HFFc6 (cell line): ENCODE measurements around the gene IFT25. TPM values are rescaled to one million over a fixed set of nuclear protein-coding genes. Genes with fewer than 3 reads are reported as not detected.

Experiments
- DNase-seq: peaks from one replicate; pipeline ENCODE4 v3.0.0-alpha.2; 2018
- H3K27ac Mint-ChIP-seq: 2 replicates; pipeline ENCODE4 v1.8.0; 2020; ENCODE audit warnings: mild to moderate bottlenecking, mixed read lengths
- H3K27me3 Mint-ChIP-seq: 2 replicates; pipeline ENCODE4 v1.8.0; 2021; ENCODE audit warnings: mild to moderate bottlenecking, moderate library complexity, mixed read lengths; ENCODE audit not compliant: insufficient read depth
- H3K36me3 Mint-ChIP-seq: 2 replicates; pipeline ENCODE4 v1.8.0; 2021; ENCODE audit warnings: low read depth, mixed read lengths
- H3K4me1 Mint-ChIP-seq: 2 replicates; pipeline ENCODE4 v1.8.0; 2020; ENCODE audit warnings: low read depth, mixed read lengths
- H3K4me3 Mint-ChIP-seq: 2 replicates; pipeline ENCODE4 v1.8.0; 2020; ENCODE audit warnings: mild to moderate bottlenecking, moderate library complexity, mixed read lengths
- H3K9me3 Mint-ChIP-seq: 2 replicates; pipeline ENCODE4 v1.8.0; 2020; ENCODE audit warnings: mild to moderate bottlenecking, mixed read lengths
- total RNA-seq, 6 experiments: library from RNA; stranded (reverse); fragmentation: NEBNext Ultra II Directional; extraction: Animal tissue kit (Norgen Biotek cat#: 25700); gene quantifications; 2 replicates in 1 of 6; 3 replicates in 5 of 6; pipeline ENCODE4 v1.2.3, GENCODE V29; 2021
- TF ChIP-seq, protein P1 (sequence below): fragments of 200-600 bp; sonication (generic); IDR thresholded peaks from 2 replicates; pipeline ENCODE4 v1.5.0; 2021; ENCODE audit warnings: antibody characterized with exemption, mild to moderate bottlenecking

Gene IFT25
- total RNA-seq, 6 experiments from 2014 or later, result 20.9 to 36.9 (median 35.1) TPM

GRCh38 chr1:53964109-53964508 is 18.6 kb upstream of the IFT25 start:
- no peak for DNase-seq
- peaks cover 29% of the 10 kb centered on the region for H3K36me3 Mint-ChIP-seq
- no peaks in the 10 kb centered on the region for H3K27me3 Mint-ChIP-seq
- H3K9me3 Mint-ChIP-seq, result no peaks in the 10 kb centered on the region
- no peak overlapping the region for H3K4me3 Mint-ChIP-seq
- TF ChIP-seq, protein P1, sequence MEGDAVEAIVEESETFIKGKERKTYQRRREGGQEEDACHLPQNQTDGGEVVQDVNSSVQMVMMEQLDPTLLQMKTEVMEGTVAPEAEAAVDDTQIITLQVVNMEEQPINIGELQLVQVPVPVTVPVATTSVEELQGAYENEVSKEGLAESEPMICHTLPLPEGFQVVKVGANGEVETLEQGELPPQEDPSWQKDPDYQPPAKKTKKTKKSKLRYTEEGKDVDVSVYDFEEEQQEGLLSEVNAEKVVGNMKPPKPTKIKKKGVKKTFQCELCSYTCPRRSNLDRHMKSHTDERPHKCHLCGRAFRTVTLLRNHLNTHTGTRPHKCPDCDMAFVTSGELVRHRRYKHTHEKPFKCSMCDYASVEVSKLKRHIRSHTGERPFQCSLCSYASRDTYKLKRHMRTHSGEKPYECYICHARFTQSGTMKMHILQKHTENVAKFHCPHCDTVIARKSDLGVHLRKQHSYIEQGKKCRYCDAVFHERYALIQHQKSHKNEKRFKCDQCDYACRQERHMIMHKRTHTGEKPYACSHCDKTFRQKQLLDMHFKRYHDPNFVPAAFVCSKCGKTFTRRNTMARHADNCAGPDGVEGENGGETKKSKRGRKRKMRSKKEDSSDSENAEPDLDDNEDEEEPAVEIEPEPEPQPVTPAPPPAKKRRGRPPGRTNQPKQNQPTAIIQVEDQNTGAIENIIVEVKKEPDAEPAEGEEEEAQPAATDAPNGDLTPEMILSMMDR, result no peak
- H3K4me1 Mint-ChIP-seq, result peaks cover 26% of the 10 kb centered on the region
- peak overlapping the region; percentile 9 for H3K27ac Mint-ChIP-seq

DNA sequence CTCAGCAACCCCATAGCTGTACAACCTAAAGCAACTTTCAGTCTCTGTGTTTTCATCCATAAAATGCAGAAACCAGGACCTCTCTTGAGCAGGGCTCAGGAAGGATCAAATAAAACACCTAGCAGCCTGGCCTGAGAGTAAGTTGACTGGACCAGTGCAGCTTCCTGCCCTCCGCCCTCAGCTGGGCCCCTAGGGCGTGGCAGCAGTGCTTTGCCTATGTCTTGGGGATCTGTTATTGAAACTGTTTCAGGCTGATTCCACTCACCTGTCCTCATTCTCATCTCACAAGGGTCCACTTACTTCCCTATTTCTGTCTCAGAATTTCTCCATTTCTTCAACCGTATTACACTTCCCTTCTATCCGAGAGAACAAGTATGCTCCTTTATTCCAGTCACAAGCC is 18.0 kb upstream of the IFT25 start:
- Mint-ChIP-seq H3K36me3 (peaks cover 26% of the 10 kb centered on the region), H3K9me3 (no peaks in the 10 kb centered on the region), H3K27me3 (no peaks in the 10 kb centered on the region), H3K4me3 (no peak overlapping the region), H3K27ac (no peak overlapping the region), H3K4me1 (peaks cover 24% of the 10 kb centered on the region)
- TF ChIP-seq, protein P1, result no peak
- DNase-seq, result no peak

DNA sequence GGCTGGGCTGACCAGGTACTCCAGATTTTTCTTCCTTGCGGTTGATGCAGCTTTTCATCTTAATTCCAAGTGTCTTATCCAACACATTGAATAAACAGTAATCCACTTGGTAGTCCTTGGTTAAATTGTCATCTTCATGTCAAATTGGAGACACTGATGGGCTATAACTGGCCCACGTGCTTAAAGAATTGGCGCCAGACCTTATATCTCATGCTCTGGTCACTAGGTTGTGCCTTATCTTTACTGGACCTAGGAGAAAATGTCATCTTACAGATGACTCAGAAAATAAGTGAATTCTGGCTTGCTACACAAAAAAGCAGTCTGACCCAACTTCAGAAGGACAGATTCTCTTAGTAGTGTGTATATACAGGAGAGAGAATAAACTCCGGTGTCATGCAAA is 16.9 kb upstream of the IFT25 start:
- Mint-ChIP-seq H3K4me3 (no peak overlapping the region), H3K27ac (no peak overlapping the region), H3K4me1 (peaks cover 23% of the 10 kb centered on the region), H3K9me3 (no peaks in the 10 kb centered on the region), H3K36me3 (peaks cover 27% of the 10 kb centered on the region), H3K27me3 (no peaks in the 10 kb centered on the region)
- no peak for DNase-seq
- TF ChIP-seq, protein P1, result no peak

- H3K27ac Mint-ChIP-seq, result no peak overlapping the region
- peaks cover 26% of the 10 kb centered on the region for H3K36me3 Mint-ChIP-seq
- no peaks in the 10 kb centered on the region for H3K27me3 Mint-ChIP-seq
- peak; percentile 30 for DNase-seq
- TF ChIP-seq, protein P1, result peak; percentile 78
- no peak overlapping the region for H3K4me3 Mint-ChIP-seq
- H3K9me3 Mint-ChIP-seq, result no peaks in the 10 kb centered on the region
- peaks cover 39% of the 10 kb centered on the region for H3K4me1 Mint-ChIP-seq
Observed at GRCh38 chr1:53959664-53960250, 14.3 kb upstream of the IFT25 start.

- H3K4me1 Mint-ChIP-seq, result peaks cover 27% of the 10 kb centered on the region
- H3K27ac Mint-ChIP-seq, result peak overlapping the region; percentile 96
- DNase-seq, result peak; percentile 67
- H3K4me3 Mint-ChIP-seq, result peak overlapping the region; percentile 73
- H3K36me3 Mint-ChIP-seq, result peaks cover 25% of the 10 kb centered on the region
- TF ChIP-seq, protein P1, result no peak
- H3K27me3 Mint-ChIP-seq, result no peaks in the 10 kb centered on the region
- H3K9me3 Mint-ChIP-seq, result no peaks in the 10 kb centered on the region
Observed at GRCh38 chr1:53957194-53957818, 11.8 kb upstream of the IFT25 start.
